Lung (tissue), 12 donors: ENCODE data around the gene PIM3. TPM values are rescaled to one million over a fixed set of nuclear protein-coding genes. Genes with fewer than 3 reads are reported as not detected.
A peak's percentile ranks its signal among the peaks of the same experiment; 100 is the strongest.

Experiments used
- ATAC-seq: fragments of 200-7000 bp; cut with Tn5 transposase; one replicate; pipeline ENCODE4 v1.9.1; 2020; ENCODE audit warnings: moderate number of reproducible peaks; ENCODE audit not compliant: insufficient read depth, low FRiP score
- DNase-seq, 3 donors: peaks; one replicate each; pipeline ENCODE4 v3.0.0-alpha.2; 2013 to 2017
- H3K27ac ChIP-seq, 2 donors: one replicate each; pipeline ENCODE4 v1.5.1; 2013; ENCODE audit warnings: mild to moderate bottlenecking in 2 of 2, moderate library complexity in 2 of 2, control low read depth in 1 of 2, inconsistent platforms in 1 of 2, low read depth in 1 of 2, low read length in 1 of 2
- H3K27me3 ChIP-seq, 3 donors: one replicate each; pipeline ENCODE4 v1.5.1; 2013; ENCODE audit warnings: low read length in 2 of 3; ENCODE audit not compliant: control insufficient read depth in 3 of 3, insufficient read depth in 3 of 3
- H3K36me3 ChIP-seq, 4 donors: one replicate each; pipeline ENCODE4 v1.5.1; 2013; ENCODE audit warnings: low read length in 4 of 4, mild to moderate bottlenecking in 1 of 4, moderate library complexity in 1 of 4; ENCODE audit not compliant: control insufficient read depth in 4 of 4, insufficient read depth in 4 of 4
- H3K4me1 ChIP-seq, 5 donors: one replicate each; pipeline ENCODE4 v1.5.1; 2013; ENCODE audit warnings: low read length in 5 of 5, mild to moderate bottlenecking in 2 of 5, moderate library complexity in 1 of 5; ENCODE audit not compliant: control insufficient read depth in 5 of 5, insufficient read depth in 5 of 5
- H3K4me3 ChIP-seq: one replicate; pipeline ENCODE4 v1.5.1; 2013; ENCODE audit warnings: mild to moderate bottlenecking, control low read depth, moderate library complexity
- H3K9ac ChIP-seq, 2 donors: one replicate each; pipeline ENCODE4 v1.5.1; 2013; ENCODE audit warnings: low read length in 2 of 2, control low read depth in 1 of 2; ENCODE audit not compliant: insufficient read depth in 1 of 2
- H3K9me3 ChIP-seq, 4 donors: one replicate each; pipeline ENCODE4 v1.5.1; 2013; ENCODE audit warnings: low read length in 3 of 4, mild to moderate bottlenecking in 1 of 4, moderate library complexity in 1 of 4; ENCODE audit not compliant: control insufficient read depth in 4 of 4, insufficient read depth in 3 of 4
- CTCF ChIP-seq: IDR thresholded peaks from 2 replicates; pipeline ENCODE4 v1.5.1; 2012; ENCODE audit warnings: mild to moderate bottlenecking; ENCODE audit errors: control extremely low read depth, extremely low read depth
- WGBS, 2 donors: extraction: QIAGEN DNeasy Blood & Tissue Kit; methylation state at CpG; one replicate each; pipeline ENCODE4 v1.1.7; 2013; 5-methylcytosine and 5-hydroxymethylcytosine counted together
- polyA plus RNA-seq, 2 donors: library from polyadenylated mRNA; stranded (reverse); fragments of 200-250 nt; gene quantifications; one replicate each; pipeline ENCODE4 v1.2.1, GENCODE V29; 2013
- total RNA-seq, 2 donors: library from RNA; depleted of rRNA in 1 of 2; stranded (reverse); fragments of >200 nt in 1 of 2; gene quantifications; one replicate each; pipeline ENCODE4 v1.2.1, GENCODE V29; 2014 to 2021
- donor health status: control.
- donor health status: control.
- donor health status: Bipolar disorder and iron deficiency.
- donor health status: healthy.
- donor health status: DM: yes; HTN: yes; CAD: no.

The PIM3 gene
- total and polyA plus RNA-seq, 4 donors = 99.0 to 238 (median 132) TPM

GRCh38 chr22:49936973-49937757, 23.4 kb upstream of the PIM3 start:
- Histone ChIP-seq H3K9ac (no peak overlapping the region), H3K4me3 (no peak overlapping the region), H3K27me3 (no peaks in the 10 kb centered on the region), H3K9me3 (peaks cover 0 to 2% (median 0%) of the 10 kb centered on the region in 4 donors), H3K4me1 (peaks cover 2 to 19% (median 17%) of the 10 kb centered on the region in 5 donors), H3K36me3 (no peaks in the 10 kb centered on the region), H3K27ac (peak overlapping the region; percentile 86 to 91)
- DNase-seq (peak in 1 of 3 donors; percentile 58), ATAC-seq (no peak)
- no peak for TF ChIP-seq CTCF
- WGBS, 2 donors = 45 to 50% methylated on average over 21 of the region's 21 CpGs

DNA sequence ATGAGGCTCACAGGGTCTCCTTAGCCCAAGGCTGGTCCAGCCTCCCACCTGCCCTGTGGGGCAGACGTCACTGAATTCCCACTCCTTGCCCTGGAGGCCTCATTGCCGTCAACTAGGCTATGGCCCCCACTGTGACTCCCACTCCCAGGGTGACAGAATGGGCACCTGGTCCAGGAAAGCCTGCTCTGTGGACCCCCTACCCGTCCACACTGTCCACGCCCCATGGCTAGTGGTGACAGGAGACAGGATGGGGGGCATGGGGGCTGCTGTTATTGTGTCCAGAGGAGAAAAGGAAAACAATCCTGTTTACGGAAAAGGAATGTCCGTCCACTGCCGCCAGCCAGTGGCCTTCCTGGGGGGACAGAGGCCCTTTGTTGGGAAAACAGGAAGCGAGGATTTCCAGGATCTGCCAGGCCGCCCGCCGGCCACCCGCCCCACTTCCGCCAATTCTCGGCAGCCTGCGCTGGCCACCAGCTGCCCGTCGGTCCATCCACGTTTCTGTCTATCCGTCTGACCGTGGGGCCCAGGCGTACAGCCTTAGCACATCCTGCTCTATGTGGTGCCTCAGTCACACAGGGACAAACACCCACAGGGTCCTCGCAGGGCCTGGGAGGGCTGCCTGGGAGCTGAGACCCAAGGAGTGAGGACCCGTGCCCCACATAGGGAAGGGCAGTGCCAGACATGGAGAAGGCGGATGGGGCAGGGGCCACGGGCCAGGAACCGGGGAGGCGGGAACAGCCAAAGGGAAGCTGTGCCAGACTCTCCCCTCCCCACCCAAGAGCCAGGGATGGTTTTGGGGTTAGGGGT, 22.6 kb upstream of the PIM3 start:
- H3K27ac ChIP-seq = peak overlapping the region; percentile 86 to 91
- peaks cover 0 to 2% (median 0%) of the 10 kb centered on the region in 4 donors for H3K9me3 ChIP-seq
- H3K4me3 ChIP-seq = no peak overlapping the region
- peaks cover 2 to 19% (median 17%) of the 10 kb centered on the region in 5 donors for H3K4me1 ChIP-seq
- 73% methylated on average over 27 of the region's 27 CpGs for WGBS, 2 donors
- TF ChIP-seq CTCF = no peak
- ATAC-seq (no peak), DNase-seq (peak; percentile 59 to 70 (median 62))
- no peak overlapping the region for H3K9ac ChIP-seq
- H3K36me3 ChIP-seq = no peaks in the 10 kb centered on the region
- no peaks in the 10 kb centered on the region for H3K27me3 ChIP-seq

- no peaks in the 10 kb centered on the region for H3K27me3 ChIP-seq
- TF ChIP-seq CTCF = no peak
- no peak for DNase-seq
- peaks cover 2 to 19% (median 18%) of the 10 kb centered on the region in 5 donors for H3K4me1 ChIP-seq
- ATAC-seq = no peak
- H3K9me3 ChIP-seq = peaks cover 0 to 2% (median 0%) of the 10 kb centered on the region in 4 donors
- H3K4me3 ChIP-seq = no peak overlapping the region
- no peaks in the 10 kb centered on the region for H3K36me3 ChIP-seq
- WGBS, 2 donors = 78% methylated on average over 19 of the region's 19 CpGs
- H3K27ac ChIP-seq = peak overlapping the region in 1 of 2 donors; percentile 73
- H3K9ac ChIP-seq = no peak overlapping the region
Observed at GRCh38 chr22:49938565-49939136, 21.9 kb upstream of the PIM3 start.
